ENCODE data around the gene CCNQ. TPM values are rescaled to one million over a fixed set of nuclear protein-coding genes. Genes with fewer than 3 reads are reported as not detected.

Gene CCNQ
- total RNA-seq, 3 donors from 2014 or later, result 13.1 to 19.9 (median 16.0) TPM

DNA sequence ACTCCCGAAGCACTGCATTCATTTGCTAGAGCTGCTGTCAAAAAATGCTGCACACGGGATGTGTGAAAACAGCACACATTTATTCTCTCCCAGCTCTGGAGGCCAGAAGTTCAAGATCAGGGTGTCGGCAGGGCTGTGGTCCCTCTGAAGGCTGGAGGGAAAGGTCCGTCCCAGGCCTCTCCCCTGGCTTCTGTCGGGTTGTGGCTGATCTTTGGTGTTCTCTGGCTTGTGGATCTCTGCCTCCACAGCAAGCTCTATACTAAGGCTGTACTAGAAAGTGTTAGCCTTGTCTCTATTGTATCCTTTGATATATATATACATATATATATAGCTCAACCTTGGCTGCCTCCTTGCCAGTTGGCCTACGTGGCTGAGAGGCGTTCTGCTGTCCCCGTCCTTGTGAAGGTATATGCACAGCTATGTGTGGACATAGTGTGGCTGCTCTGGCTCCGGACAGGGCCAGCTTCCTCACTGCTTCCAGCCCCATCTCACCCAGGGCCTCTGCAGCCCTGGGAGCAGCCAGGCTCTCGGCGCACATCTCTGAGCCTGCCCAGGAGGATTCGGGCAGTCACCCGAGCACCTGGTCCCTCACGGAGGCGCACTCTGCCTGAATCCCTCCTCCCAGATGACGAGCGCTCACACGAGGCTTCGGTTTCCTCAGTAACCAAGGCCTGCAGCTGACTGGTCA, 33.1 kb upstream of the CCNQ start:
- intact Hi-C loops (cut with DNase I, micrococcal nuclease), result no loop called here
- no peaks in the 10 kb centered on the region for H3K4me1 ChIP-seq (ENCODE audit: low read depth)
- no peaks in the 10 kb centered on the region for H3K36me3 ChIP-seq (ENCODE audit: low read depth)
- TF ChIP-seq, protein P1, sequence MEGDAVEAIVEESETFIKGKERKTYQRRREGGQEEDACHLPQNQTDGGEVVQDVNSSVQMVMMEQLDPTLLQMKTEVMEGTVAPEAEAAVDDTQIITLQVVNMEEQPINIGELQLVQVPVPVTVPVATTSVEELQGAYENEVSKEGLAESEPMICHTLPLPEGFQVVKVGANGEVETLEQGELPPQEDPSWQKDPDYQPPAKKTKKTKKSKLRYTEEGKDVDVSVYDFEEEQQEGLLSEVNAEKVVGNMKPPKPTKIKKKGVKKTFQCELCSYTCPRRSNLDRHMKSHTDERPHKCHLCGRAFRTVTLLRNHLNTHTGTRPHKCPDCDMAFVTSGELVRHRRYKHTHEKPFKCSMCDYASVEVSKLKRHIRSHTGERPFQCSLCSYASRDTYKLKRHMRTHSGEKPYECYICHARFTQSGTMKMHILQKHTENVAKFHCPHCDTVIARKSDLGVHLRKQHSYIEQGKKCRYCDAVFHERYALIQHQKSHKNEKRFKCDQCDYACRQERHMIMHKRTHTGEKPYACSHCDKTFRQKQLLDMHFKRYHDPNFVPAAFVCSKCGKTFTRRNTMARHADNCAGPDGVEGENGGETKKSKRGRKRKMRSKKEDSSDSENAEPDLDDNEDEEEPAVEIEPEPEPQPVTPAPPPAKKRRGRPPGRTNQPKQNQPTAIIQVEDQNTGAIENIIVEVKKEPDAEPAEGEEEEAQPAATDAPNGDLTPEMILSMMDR (IDR thresholded peaks at IDR 0.05), result no peak
- H3K9me3 ChIP-seq, result no peaks in the 10 kb centered on the region
- ATAC-seq (no peak), DNase-seq (no peak)
- H3K4me3 ChIP-seq, result no peak overlapping the region

DNA sequence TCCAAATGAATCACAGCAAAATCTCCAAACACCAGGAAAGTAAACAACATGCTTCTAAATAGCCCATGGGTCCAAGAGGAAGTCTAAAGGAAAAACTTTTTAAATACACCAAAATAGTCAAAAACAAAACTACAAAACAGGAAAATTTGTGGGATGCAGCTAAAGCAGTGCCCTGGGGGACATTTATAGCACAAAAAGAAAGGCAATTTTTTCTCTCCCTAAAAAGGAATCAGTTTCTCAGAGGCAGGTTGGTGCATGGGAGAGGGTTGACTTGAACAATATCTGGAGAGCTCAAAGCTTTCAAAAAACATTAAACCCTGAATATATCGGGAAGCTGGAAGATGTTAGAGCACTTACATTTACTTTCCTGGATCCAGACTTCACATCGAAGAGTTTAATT, 32.4 kb upstream of the CCNQ start:
- H3K36me3 ChIP-seq (ENCODE audit: low read depth), result no peaks in the 10 kb centered on the region
- intact Hi-C loops (cut with DNase I, micrococcal nuclease), result no loop called here
- H3K4me1 ChIP-seq (ENCODE audit: low read depth), result no peaks in the 10 kb centered on the region
- no peak for ATAC-seq
- no peak for DNase-seq
- TF ChIP-seq, protein P1 (IDR thresholded peaks at IDR 0.05), result no peak
- H3K4me3 ChIP-seq, result no peak overlapping the region
- no peaks in the 10 kb centered on the region for H3K9me3 ChIP-seq

DNA sequence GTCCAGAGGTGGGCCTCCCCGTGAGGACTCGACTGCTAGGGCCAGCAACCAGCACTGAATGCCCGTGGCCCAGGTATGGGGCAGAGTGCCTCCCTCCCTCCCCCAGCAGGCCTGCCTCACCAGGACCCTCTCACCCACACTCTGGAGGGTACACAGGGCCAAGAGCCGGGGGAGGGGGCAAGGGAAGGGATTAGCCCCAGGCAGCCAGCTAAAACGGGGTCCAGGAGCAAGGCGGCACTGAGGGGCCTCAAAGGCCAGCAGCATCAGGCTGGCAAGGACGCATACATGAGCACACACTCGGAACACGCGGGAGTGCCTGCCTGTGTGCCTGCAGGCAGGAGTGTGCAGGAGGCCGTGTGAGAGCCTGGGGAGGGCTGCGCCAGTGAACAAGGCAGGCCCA, 29.7 kb upstream of the CCNQ start:
- no peak for ATAC-seq
- DNase-seq, result peak in 1 of 3 donors; percentile 40
- intact Hi-C loops (cut with DNase I, micrococcal nuclease), result no loop called here
- Histone ChIP-seq H3K4me3 (no peak overlapping the region), H3K9me3 (no peaks in the 10 kb centered on the region), H3K36me3 (ENCODE audit: low read depth) (no peaks in the 10 kb centered on the region), H3K4me1 (ENCODE audit: low read depth) (no peaks in the 10 kb centered on the region)
- TF ChIP-seq, protein P1 (IDR thresholded peaks at IDR 0.05), result no peak

DNA sequence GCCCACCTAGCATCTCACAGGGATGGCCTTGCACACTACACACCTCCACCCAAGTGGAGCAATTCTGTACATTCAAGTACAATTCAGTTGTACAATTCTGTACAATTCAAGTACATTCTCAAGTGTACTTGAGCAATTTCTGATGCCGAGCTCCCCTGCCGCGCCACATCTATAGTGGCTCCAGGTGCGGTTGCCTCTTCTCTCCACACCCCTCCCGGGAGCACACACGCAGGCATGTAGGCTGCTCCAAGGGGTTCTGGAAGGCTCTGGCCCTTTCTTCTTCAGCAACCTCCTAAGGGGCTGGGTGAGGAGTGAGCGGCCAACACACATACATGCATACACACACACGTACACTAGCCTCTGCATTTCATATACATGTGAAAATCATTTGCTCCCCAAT, 29.2 kb upstream of the CCNQ start:
- intact Hi-C loops (cut with DNase I, micrococcal nuclease), result no loop called here
- H3K4me1 ChIP-seq (ENCODE audit: low read depth), result no peaks in the 10 kb centered on the region
- H3K36me3 ChIP-seq (ENCODE audit: low read depth), result no peaks in the 10 kb centered on the region
- H3K9me3 ChIP-seq, result no peaks in the 10 kb centered on the region
- H3K4me3 ChIP-seq, result no peak overlapping the region
- TF ChIP-seq, protein P1 (IDR thresholded peaks at IDR 0.05), result no peak
- ATAC-seq (no peak), DNase-seq (no peak)

DNA sequence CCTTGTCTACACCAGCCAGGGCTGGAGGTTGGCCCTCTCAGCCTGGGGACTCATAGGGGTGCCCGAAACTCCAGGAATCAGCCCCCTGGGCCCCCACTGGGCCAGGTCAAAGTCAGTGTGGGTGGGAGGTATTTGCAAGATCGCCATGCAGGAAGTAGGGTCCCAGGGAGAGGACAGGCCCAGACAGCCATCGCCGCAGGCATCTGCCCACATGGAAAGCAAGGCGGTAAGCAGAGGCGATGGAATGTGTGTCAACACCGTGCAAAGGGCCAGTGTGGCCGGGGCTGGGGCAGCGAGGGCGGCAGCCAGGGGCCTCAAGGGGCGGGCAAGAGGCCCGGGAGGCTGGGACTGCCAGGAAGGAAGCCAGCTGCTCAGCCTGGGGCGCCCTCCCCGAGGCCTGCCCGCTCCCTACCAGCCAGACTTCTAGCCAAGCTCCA, 28.8 kb upstream of the CCNQ start:
- ATAC-seq, result no peak
- intact Hi-C loops (cut with DNase I, micrococcal nuclease), result no loop called here

More for the DNA sequence above, 28.8 kb upstream of the CCNQ start:
- no peaks in the 10 kb centered on the region for H3K4me1 ChIP-seq (ENCODE audit: low read depth)
- H3K36me3 ChIP-seq (ENCODE audit: low read depth), result no peaks in the 10 kb centered on the region
- H3K4me3 ChIP-seq, result no peak overlapping the region
- no peaks in the 10 kb centered on the region for H3K9me3 ChIP-seq
- TF ChIP-seq, protein P1 (IDR thresholded peaks at IDR 0.05), result no peak
- peak in 1 of 3 donors; percentile 36 for DNase-seq

Data from mucosa of descending colon (tissue), 3 donors.